Thoracic aorta (tissue), 2 donors: ENCODE results near the gene NFIX. TPM values are rescaled to one million over a fixed set of nuclear protein-coding genes. Genes with fewer than 3 reads are reported as not detected.

ENCODE experiments used
- ATAC-seq: fragments of 150-250 bp; one replicate; pipeline ENCODE4 v1.8.0; 2017; ENCODE audit warnings: low read depth; ENCODE audit not compliant: insufficient number of reproducible peaks, low FRiP score
- DNase-seq: peaks from one replicate; pipeline ENCODE4 v3.0.0-alpha.2; 2020; ENCODE audit warnings: low spot score
- H3K27ac ChIP-seq, 2 donors: fragments of 200-600 bp; sonication (generic); 1 replicate in 1 of 2; 2 replicates in 1 of 2; pipeline ENCODE4 v1.5.1; 2016; ENCODE audit warnings: mild to moderate bottlenecking in 2 of 2, moderate library complexity in 2 of 2
- H3K27me3 ChIP-seq: fragments of 200-600 bp; sonication (generic); replicated peaks from 2 replicates; pipeline ENCODE4 v1.6.0; 2016; ENCODE audit warnings: mild to moderate bottlenecking; ENCODE audit not compliant: insufficient read depth
- H3K36me3 ChIP-seq: fragments of 200-600 bp; sonication (generic); one replicate; pipeline ENCODE4 v1.5.1; 2016
- H3K4me1 ChIP-seq, 2 donors: fragments of 200-600 bp; sonication (generic); 1 replicate in 1 of 2; 2 replicates in 1 of 2; pipeline versions ENCODE4 v1.5.1 to v1.6.0; 2016; ENCODE audit warnings: low read depth in 2 of 2, mild to moderate bottlenecking in 1 of 2; ENCODE audit not compliant: control insufficient read depth in 1 of 2
- H3K4me3 ChIP-seq: fragments of 200-600 bp; sonication (generic); 2 replicates; pipeline ENCODE4 v1.5.1; 2016; ENCODE audit warnings: mild to moderate bottlenecking
- H3K9me3 ChIP-seq: fragments of 200-600 bp; sonication (generic); 2 replicates; pipeline ENCODE4 v1.5.1; 2016
- CTCF ChIP-seq: fragments of 200-600 bp; sonication (generic); IDR thresholded peaks from one replicate; pipeline ENCODE4 v1.5.1; 2019; ENCODE audit warnings: antibody characterized with exemption
- total RNA-seq, 2 donors: library from RNA; depleted of rRNA; stranded (reverse); fragments of >200 nt; gene quantifications; one replicate each; pipeline versions ENCODE4 v1.1.0 to v1.2.3, GENCODE V29; 2016

NFIX gene
- total RNA-seq, 2 donors from 2014 or later = 126 to 145 TPM

DNA sequence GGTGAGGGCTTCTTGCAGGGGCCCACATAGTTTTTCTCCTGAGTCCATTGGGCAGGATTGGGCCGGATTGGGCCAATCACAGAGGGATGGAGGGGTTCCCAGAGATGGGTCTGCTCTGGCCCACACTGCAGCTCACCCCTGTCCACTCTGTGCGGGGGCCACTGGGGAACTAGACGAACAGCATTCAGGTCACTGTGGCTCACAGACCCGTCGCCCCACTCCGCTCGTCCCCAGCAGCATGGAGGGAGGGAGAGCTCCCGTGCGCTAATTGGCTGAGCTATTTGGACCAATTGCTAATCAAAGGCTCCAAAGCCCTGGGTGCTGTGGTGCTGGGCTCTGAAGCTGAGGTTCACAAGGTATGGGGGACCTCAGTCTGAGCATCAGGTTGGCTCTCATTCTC, 134.1 kb downstream of the NFIX start:
- Histone ChIP-seq H3K36me3 (no peaks in the 10 kb centered on the region), H3K4me1 (peaks cover 0 to 3% of the 10 kb centered on the region in 2 donors), H3K4me3 (no peak overlapping the region), H3K27me3 (no peaks in the 10 kb centered on the region), H3K27ac (no peak overlapping the region), H3K9me3 (no peaks in the 10 kb centered on the region)
- ATAC-seq (no peak), DNase-seq (no peak)
- no peak for TF ChIP-seq CTCF

GRCh38 chr19:13130886-13131490, 135.7 kb downstream of the NFIX start:
- TF ChIP-seq CTCF = no peak
- no peak for ATAC-seq
- no peak overlapping the region for H3K27ac ChIP-seq

DNA sequence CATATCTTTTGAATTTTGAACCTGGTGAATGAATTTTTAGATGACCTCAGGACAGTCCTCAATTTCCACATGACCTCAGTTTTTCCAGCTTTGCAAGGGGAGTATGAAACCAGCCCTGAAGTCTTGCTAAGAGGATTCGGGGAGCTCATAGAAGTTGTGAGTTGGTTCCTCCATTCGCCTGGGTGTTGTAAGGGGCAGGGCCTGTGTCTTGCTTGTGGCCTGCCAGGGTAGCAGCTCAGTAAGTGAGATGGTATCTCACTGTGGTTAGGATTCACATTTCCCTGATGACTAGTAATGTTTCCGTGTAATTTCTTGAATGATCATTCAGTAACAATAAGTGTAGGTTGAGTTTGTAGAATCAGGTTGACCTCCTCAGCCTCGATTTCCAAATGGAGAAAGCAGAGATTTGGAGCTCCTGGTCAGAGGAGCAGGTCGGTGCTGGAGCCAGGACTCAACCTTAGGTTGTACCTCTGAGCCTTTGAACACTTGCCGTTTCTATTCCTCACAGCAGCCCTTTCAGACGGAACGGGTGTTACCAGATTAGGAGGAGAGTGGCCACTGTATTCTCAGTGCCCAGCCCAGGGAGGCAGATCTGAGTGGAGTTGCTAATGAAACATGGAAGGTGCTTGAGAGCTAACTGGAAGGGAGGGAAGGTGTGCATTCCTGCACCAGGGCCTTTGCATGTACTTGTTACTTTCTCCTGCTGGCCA, 137.4 kb downstream of the NFIX start:
- Histone ChIP-seq H3K27me3 (no peaks in the 10 kb centered on the region), H3K9me3 (no peaks in the 10 kb centered on the region), H3K4me3 (no peak overlapping the region), H3K36me3 (peaks cover 17% of the 10 kb centered on the region), H3K4me1 (peaks cover 0 to 4% of the 10 kb centered on the region in 2 donors), H3K27ac (no peak overlapping the region)
- no peak for ATAC-seq
- DNase-seq = no peak
- no peak for TF ChIP-seq CTCF

More at GRCh38 chr19:13130886-13131490, 135.7 kb downstream of the NFIX start:
- no peak overlapping the region for H3K4me3 ChIP-seq
- H3K36me3 ChIP-seq = peaks cover 7% of the 10 kb centered on the region
- no peaks in the 10 kb centered on the region for H3K27me3 ChIP-seq
- no peaks in the 10 kb centered on the region for H3K9me3 ChIP-seq
- no peak for DNase-seq
- peaks cover 0 to 4% of the 10 kb centered on the region in 2 donors for H3K4me1 ChIP-seq

GRCh38 chr19:13133241-13133870, 138.1 kb downstream of the NFIX start:
- TF ChIP-seq CTCF = no peak
- DNase-seq (no peak), ATAC-seq (no peak)
- no peaks in the 10 kb centered on the region for H3K27me3 ChIP-seq
- H3K4me3 ChIP-seq = no peak overlapping the region
- H3K4me1 ChIP-seq = peaks cover 0 to 4% of the 10 kb centered on the region in 2 donors
- H3K9me3 ChIP-seq = no peaks in the 10 kb centered on the region
- H3K36me3 ChIP-seq = peaks cover 22% of the 10 kb centered on the region
- no peak overlapping the region for H3K27ac ChIP-seq

DNA sequence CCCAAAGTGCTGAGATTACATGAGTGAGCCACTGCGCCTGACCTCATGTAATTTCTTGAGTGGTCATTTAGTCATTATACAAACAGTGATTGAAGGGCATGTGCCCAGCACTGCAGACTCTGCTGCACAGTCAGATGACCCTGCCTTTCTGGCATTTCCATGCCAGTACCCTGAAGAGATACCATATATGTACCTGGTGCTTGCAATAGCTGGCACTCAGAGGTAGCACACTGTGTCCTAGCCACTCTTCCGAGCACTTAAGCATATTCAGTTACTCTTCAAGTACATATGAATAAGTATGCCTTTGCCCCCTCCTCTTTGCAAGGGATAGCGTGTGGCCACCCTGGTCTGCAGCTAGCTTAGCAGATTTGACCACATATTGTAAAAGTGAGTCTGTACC, 139.4 kb downstream of the NFIX start:
- Histone ChIP-seq H3K9me3 (no peaks in the 10 kb centered on the region), H3K27ac (peak overlapping the region in 1 of 2 donors; percentile 47), H3K4me3 (no peak overlapping the region), H3K27me3 (no peaks in the 10 kb centered on the region), H3K4me1 (peaks cover 0 to 4% of the 10 kb centered on the region in 2 donors), H3K36me3 (peaks cover 28% of the 10 kb centered on the region)
- DNase-seq (no peak), ATAC-seq (peak; percentile 24)
- TF ChIP-seq CTCF = no peak
